ENCODE measurements around the gene PAPPA. TPM values are rescaled to one million over a fixed set of nuclear protein-coding genes. Genes with fewer than 3 reads are reported as not detected.

The PAPPA gene
- total RNA-seq, 1 donor from 2014 or later, result 1.3 TPM

DNA sequence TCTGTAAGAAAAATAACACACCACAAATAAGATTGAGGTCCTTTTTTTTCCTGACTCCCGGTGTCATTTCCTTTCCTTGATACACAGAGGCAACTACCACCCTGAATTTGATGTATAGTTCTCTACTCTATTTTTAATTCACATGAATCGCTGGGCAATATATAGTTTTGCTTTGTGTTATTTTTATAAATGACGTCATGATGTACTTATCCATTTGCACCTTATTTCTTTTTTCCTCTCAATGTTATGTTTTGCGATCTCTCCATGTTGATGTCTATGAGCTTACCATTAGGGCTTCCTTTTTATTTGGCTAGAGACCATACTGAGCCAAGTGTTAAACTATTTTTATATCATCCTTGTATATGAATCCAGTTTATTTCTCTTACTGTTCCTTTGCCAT is 175.9 kb downstream of the PAPPA start:
- peaks cover 2% of the 10 kb centered on the region for H3K27me3 ChIP-seq (ENCODE audit: control insufficient read depth, insufficient read depth, low read length)
- H3K4me3 ChIP-seq (ENCODE audit: low read depth, low read length), result no peak overlapping the region
- DNase-seq (ENCODE audit: low read depth) (no peak), FAIRE-seq (no peak)
- TF ChIP-seq CTCF (IDR thresholded peaks at IDR 0.05; ENCODE audit: insufficient read depth, low read length, severe bottlenecking), result no peak
- no peaks in the 10 kb centered on the region for H3K36me3 ChIP-seq (ENCODE audit: control insufficient read depth, insufficient read depth, low read length)

GRCh38 chr9:116331241-116331640 is 177.7 kb downstream of the PAPPA start:
- no peak for TF ChIP-seq CTCF (IDR thresholded peaks at IDR 0.05; ENCODE audit: insufficient read depth, low read length, severe bottlenecking)
- FAIRE-seq (no peak), DNase-seq (ENCODE audit: low read depth) (no peak)
- no peaks in the 10 kb centered on the region for H3K36me3 ChIP-seq (ENCODE audit: control insufficient read depth, insufficient read depth, low read length)
- no peak overlapping the region for H3K4me3 ChIP-seq (ENCODE audit: low read depth, low read length)
- peaks cover 3% of the 10 kb centered on the region for H3K27me3 ChIP-seq (ENCODE audit: control insufficient read depth, insufficient read depth, low read length)

- FAIRE-seq, result no peak
- Histone ChIP-seq H3K27me3 (ENCODE audit: control insufficient read depth, insufficient read depth, low read length) (peaks cover 3% of the 10 kb centered on the region), H3K36me3 (ENCODE audit: control insufficient read depth, insufficient read depth, low read length) (no peaks in the 10 kb centered on the region), H3K4me3 (ENCODE audit: low read depth, low read length) (no peak overlapping the region)
- TF ChIP-seq CTCF (IDR thresholded peaks at IDR 0.05; ENCODE audit: insufficient read depth, low read length, severe bottlenecking), result no peak
- DNase-seq (ENCODE audit: low read depth), result no peak
Measured at GRCh38 chr9:116332090-116332489, 178.5 kb downstream of the PAPPA start.

DNA sequence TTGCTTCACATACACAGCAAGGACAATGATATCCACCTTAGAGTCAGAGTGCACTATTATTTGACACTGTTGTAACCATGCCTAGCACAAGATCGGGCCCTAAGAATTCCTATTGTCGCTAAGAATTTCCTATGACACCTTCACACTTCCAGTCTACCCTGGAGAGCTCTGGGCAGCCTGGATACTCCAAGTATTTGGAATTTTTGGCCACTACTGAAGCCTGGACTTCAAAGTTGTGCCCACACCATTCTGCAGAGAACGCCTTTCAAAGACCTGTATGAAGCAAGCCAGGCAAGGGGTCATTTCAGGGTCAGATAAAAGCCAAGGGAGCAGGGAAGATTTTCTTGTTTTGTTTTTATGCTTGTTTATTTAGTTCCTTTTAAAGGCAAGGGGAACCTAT is 179.7 kb downstream of the PAPPA start:
- DNase-seq (ENCODE audit: low read depth), result no peak
- FAIRE-seq, result peak; percentile 88
- Histone ChIP-seq H3K36me3 (ENCODE audit: control insufficient read depth, insufficient read depth, low read length) (no peaks in the 10 kb centered on the region), H3K27me3 (ENCODE audit: control insufficient read depth, insufficient read depth, low read length) (peaks cover 2% of the 10 kb centered on the region), H3K4me3 (ENCODE audit: low read depth, low read length) (no peak overlapping the region)
- TF ChIP-seq CTCF (IDR thresholded peaks at IDR 0.05; ENCODE audit: insufficient read depth, low read length, severe bottlenecking), result no peak

DNA sequence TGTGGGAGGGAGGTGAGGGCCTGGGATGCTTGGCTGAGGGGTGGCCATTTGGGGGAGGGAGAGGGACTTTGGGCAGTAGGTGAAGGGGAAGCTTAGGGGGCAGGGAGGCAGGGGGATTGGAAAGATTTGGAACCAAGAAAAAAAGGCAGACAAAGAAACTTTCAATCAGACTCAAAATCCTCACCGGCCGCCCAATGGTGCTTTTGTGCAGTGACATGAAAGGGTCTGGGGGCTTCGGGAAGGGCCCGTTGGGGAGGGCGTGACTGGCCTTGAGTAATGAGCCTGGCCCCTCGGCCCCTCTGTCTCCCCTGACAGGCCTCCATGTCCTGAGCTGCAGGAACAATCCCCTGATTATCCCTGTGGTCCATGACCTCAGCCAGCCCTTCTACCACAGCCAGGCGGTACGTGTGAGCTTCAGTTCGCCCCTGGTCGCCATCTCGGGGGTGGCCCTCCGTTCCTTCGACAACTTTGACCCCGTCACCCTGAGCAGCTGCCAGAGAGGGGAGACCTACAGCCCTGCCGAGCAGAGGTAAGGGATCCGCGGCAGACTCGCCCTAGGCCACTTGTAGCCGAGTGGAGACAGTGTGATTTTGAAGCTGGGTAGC is 181.1 kb downstream of the PAPPA start:
- TF ChIP-seq CTCF (IDR thresholded peaks at IDR 0.05; ENCODE audit: insufficient read depth, low read length, severe bottlenecking), result no peak
- FAIRE-seq, result no peak
- peaks cover 2% of the 10 kb centered on the region for H3K27me3 ChIP-seq (ENCODE audit: control insufficient read depth, insufficient read depth, low read length)

DNA sequence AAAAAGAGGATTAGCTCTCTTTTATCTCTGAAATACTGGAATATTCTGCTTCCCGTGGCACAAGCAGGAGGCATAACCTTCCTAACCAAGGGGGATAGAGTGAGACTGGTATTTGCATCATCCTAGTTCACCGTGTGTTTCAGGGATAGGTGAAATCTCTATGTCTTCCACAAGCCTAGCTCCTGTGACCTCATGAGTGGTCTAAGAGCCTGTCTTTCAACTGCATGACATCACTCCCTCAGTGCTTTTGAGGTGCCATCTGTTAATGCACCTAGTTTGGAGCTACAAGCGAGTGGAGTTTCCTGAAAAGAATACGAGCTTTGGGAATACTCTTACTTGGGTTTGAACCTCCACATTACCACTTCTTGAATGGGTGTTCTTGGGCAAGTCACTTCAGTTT is 181.8 kb downstream of the PAPPA start:
- Histone ChIP-seq H3K4me3 (ENCODE audit: low read depth, low read length) (no peak overlapping the region), H3K27me3 (ENCODE audit: control insufficient read depth, insufficient read depth, low read length) (peaks cover 2% of the 10 kb centered on the region), H3K36me3 (ENCODE audit: control insufficient read depth, insufficient read depth, low read length) (no peaks in the 10 kb centered on the region)
- peak; percentile 81 for FAIRE-seq
- no peak for DNase-seq (ENCODE audit: low read depth)
- TF ChIP-seq CTCF (IDR thresholded peaks at IDR 0.05; ENCODE audit: insufficient read depth, low read length, severe bottlenecking), result no peak

More for the DNA sequence above, 181.1 kb downstream of the PAPPA start:
- no peaks in the 10 kb centered on the region for H3K36me3 ChIP-seq (ENCODE audit: control insufficient read depth, insufficient read depth, low read length)
- DNase-seq (ENCODE audit: low read depth), result no peak
- no peak overlapping the region for H3K4me3 ChIP-seq (ENCODE audit: low read depth, low read length)
